RWPE1 (cell line): ENCODE results near the gene DCAF10.
"Not testable (repeated sequence)": the region's sequence is repeated elsewhere in the genome, so short reads cannot be mapped to it uniquely, and the experiment has no call there.

Experiments
- CTCF ChIA-PET: fragments of 350-600 bp; sonication (Branson Sonifier 250); formaldehyde crosslinking; extraction: SDS; loops from one replicate; lab custom pipeline; 2021; lab: Yijun Ruan, JAX
- POLR2A ChIA-PET: fragments of 400-600 bp; formaldehyde crosslinking; extraction: SDS; loops from one replicate; lab custom pipeline; 2020; ENCODE audit warnings: antibody characterized with exemption; ENCODE audit not compliant: low non-redundant PET; lab: Yijun Ruan, JAX
- DNase-seq: peaks from one replicate; pipeline ENCODE4 v3.0.0; 2012; ENCODE audit warnings: low spot score
- H3K27ac ChIP-seq: fragments of 450-650 bp; 2 replicates; pipeline ENCODE4 v1.5.1; 2017
- TF ChIP-seq, protein P1 (sequence below): fragments of 450-650 bp; conservative IDR thresholded peaks from 2 replicates; pipeline ENCODE4 v1.5.1; 2017; ENCODE audit warnings: low read depth, mild to moderate bottlenecking

The DCAF10 gene

DNA sequence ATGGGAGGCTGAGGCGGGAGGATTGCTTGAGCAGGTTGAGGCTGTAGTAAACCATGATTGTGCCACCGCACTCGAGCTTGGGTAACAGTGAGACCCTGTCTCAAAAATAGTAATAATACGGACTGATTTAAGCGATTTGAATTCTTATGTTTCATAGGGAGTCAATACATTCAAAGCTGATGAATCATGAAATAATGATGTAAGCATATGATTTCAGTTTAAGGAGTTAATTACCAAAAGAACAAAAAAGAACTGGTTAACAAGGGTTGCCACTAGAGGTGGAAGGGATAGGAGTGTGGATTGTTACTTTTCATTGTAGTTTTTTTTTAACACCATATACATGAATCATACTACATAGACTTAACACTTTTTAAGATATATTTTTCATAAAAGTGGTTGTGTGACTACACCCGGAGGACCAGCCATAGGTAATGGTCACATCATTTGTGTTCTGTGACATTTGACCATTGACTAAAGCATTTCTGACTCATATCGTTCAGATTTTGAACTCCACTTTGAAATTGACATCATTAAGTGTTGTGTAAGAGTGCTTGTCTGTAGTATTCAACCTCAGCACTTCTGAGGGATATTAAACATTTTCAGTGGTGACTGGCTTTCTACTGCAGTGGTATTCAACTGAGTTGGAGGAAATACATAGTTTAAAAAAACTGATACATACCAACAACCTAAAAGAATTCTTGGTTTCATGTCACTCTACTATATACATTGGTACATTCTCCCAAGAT is 40.0 kb upstream of the DCAF10 start:
- POLR2A ChIA-PET: no interaction called here
- peak; percentile 22 for DNase-seq
- H3K27ac ChIP-seq: no peak overlapping the region
- CTCF ChIA-PET: no interaction called here
- TF ChIP-seq, protein P1, sequence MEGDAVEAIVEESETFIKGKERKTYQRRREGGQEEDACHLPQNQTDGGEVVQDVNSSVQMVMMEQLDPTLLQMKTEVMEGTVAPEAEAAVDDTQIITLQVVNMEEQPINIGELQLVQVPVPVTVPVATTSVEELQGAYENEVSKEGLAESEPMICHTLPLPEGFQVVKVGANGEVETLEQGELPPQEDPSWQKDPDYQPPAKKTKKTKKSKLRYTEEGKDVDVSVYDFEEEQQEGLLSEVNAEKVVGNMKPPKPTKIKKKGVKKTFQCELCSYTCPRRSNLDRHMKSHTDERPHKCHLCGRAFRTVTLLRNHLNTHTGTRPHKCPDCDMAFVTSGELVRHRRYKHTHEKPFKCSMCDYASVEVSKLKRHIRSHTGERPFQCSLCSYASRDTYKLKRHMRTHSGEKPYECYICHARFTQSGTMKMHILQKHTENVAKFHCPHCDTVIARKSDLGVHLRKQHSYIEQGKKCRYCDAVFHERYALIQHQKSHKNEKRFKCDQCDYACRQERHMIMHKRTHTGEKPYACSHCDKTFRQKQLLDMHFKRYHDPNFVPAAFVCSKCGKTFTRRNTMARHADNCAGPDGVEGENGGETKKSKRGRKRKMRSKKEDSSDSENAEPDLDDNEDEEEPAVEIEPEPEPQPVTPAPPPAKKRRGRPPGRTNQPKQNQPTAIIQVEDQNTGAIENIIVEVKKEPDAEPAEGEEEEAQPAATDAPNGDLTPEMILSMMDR: no peak

DNA sequence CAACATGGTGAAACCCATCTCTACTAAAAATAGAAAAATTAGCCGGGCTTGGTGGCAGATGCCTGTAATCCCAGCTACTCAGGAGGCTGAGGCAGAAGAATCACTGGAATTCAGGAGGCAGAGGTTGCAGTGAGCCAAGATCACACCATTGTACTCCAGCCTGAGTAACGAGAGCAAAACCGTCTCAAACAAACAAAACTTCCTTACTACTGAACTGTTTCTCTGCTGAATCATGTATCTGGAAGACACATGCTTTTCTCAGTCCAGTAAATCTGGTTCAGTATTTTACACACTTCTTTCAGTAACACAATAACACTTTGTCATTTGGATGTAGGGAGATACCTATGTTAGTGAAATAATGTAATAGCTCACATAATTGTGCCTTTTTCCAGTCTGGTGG is 39.1 kb upstream of the DCAF10 start:
- DNase-seq: no peak
- POLR2A ChIA-PET: no interaction called here
- no peak overlapping the region for H3K27ac ChIP-seq
- CTCF ChIA-PET: no interaction called here
- TF ChIP-seq, protein P1: no peak

DNA sequence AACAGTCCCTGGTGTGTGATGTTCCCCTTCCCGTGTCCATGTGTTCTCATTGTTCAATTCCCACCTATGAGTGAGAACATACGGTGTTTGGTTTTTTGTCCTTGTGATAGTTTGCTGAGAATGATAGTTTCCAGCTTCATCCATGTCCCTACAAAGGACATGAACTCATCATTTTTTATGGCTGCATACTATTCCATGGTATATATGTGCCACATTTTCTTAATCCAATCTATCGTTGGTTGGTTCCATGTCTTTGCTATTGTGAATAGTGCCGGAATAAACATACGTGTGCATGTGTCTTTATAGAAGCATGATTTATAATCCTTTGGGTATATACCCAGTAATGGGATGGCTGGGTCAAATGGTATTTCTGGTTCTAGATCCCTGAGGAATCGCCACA is 35.3 kb upstream of the DCAF10 start:
- H3K27ac ChIP-seq, POLR2A ChIA-PET, CTCF ChIA-PET, DNase-seq: not testable (repeated sequence)

DNA sequence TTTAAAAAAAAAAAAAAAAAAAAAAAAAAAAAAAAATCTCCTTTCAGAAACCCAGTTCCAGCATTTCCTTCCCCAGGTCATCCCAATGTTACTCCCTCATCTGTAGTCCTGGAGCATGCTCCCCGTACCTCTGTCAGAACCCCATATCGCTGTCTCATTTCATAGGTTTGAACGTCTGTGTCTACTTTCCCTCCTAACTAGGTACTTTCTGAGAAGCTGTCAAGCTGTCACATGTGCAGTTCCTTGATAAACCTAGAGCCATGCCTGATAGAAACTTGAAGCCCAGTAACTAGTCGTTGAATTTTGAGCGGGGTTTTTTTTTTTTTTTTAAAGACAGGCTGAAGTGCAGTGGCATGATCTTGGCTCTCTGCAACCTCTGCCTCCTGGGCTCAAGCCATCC is 31.3 kb upstream of the DCAF10 start:
- DNase-seq: no peak
- ChIA-PET POLR2A (no interaction called here), CTCF (interaction anchor here (0.7 kb wide), 1 partner anchor 18 kb away, joined by 4 read pairs; no protein-coding TSS in a partner anchor)
- TF ChIP-seq, protein P1: no peak
- H3K27ac ChIP-seq: no peak overlapping the region

DNA sequence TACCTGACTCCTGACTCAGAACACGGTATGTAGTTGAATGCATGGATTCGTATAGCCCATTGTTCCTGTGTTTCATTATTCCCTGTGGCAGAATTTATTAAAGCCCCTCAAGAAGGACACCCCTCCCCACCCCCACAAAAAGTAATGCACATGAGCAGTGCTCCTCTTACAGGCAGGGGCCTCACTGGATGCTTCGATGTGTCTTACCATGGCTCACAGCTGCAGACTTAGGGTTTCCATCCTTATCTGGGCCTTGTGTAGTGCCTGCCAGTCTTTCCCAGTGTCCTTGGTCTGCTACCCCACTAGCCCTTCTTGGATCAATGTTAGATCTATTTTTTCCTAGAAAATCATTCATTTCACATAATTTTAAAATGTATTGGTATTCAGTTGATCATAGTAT is 30.6 kb upstream of the DCAF10 start:
- no peak for DNase-seq
- ChIA-PET CTCF (interaction anchor here (1.4 kb wide), 1 partner anchor 14 kb away, joined by 6 read pairs; no protein-coding TSS in a partner anchor), POLR2A (no interaction called here)
- H3K27ac ChIP-seq: no peak overlapping the region
- TF ChIP-seq, protein P1: no peak

DNA sequence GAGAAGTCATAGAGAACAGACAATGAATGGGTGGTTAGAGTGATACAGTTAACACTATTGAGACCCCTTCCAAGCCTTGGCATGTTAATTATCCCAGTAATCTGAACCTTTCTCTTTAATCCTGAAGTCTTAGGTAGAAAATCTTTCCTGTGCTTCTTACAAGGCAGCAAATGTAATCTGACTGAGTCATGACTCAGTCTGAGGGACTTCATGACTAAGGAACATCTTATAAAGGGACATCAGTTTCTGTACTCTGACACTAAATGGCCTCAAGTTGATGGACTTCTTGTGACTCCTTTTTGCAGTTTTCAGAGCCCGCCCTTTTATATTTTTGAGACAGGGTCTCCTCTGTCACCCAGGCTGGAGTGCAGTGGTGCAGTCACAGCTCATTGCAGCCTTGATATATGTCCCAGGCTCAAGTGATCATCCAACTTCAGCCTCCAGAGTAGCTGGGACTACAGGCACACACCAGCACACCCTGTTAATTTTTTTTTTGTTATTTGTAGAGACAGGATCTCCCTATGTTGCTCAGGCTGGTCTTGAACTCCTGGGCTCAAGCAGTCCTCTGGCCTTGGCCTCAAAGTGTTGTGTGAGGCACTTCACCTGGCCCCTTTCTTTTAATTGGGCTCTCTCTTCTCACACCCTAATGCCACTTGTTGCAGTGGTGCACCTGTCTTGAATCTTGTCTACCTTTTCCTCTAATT is 25.2 kb upstream of the DCAF10 start:
- DNase-seq: no peak
- ChIA-PET POLR2A (no interaction called here), CTCF (interaction anchor here (0.6 kb wide), 1 partner anchor 171 kb away, joined by 5 read pairs; no protein-coding TSS in a partner anchor)
- no peak overlapping the region for H3K27ac ChIP-seq
- TF ChIP-seq, protein P1: no peak

DNA sequence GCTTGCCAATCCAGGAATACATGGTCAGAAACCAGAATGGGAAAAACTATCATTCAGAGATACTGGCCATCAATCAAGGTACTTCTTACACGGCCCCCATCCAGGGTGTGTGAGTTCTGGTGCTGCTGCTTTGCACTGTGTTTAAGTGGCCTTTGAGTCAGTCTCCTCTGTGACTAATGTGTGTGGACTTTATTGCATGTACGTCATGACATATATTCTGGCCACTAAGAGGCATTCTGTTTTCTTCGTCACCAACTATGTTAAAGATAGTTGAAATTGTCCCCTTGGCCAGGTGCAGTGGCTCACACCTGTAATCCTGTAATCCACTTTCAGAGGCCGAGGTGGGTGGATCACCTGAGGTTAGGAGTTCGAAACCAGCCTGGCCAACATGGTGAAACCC is 24.3 kb upstream of the DCAF10 start:
- peak; percentile 31 for DNase-seq
- TF ChIP-seq, protein P1: no peak
- ChIA-PET POLR2A (no interaction called here), CTCF (no interaction called here)
- H3K27ac ChIP-seq: no peak overlapping the region
